Measurements from ENCODE around the gene CEP131. TPM values are rescaled to one million over a fixed set of nuclear protein-coding genes. Genes with fewer than 3 reads are reported as not detected.

Gene CEP131
- total and polyA plus RNA-seq, 2 of the 4 experiments (the other 2 are of a cell fraction): 4.8 to 9.6 TPM

- Histone ChIP-seq H3K36me3 (ENCODE audit: control insufficient read depth, insufficient read depth, low read length) (peaks cover 27% of the 10 kb centered on the region), H3K23ac (ENCODE audit: low read depth, low read length) (no peak overlapping the region), H2BK20ac (ENCODE audit: low read depth, low read length) (no peak overlapping the region), H3K4ac (ENCODE audit: low read depth, low read length) (no peak overlapping the region), H3K27me3 (ENCODE audit: control insufficient read depth, insufficient read depth, low read length) (no peaks in the 10 kb centered on the region), H2AK9ac (replicated peaks; ENCODE audit: low read depth, low read length, poor library complexity) (no peak overlapping the region), H2BK120ac (ENCODE audit: low read depth, low read length) (no peak overlapping the region), H3K4me3 (ENCODE audit: insufficient read depth, low read depth, low read length) (no peak overlapping the region), H3K9me3 (ENCODE audit: control insufficient read depth, insufficient read depth, low read length) (no peaks in the 10 kb centered on the region), H2AFZ (replicated peaks; ENCODE audit: low read length, poor library complexity) (no peak overlapping the region), H2BK15ac (ENCODE audit: low read depth, low read length) (no peak overlapping the region), H2AK5ac (ENCODE audit: low read depth, low read length) (no peak overlapping the region), H4K5ac (ENCODE audit: low read depth, low read length) (no peak overlapping the region), H3K27ac (ENCODE audit: insufficient read depth, low read length) (no peak overlapping the region), H4K20me1 (ENCODE audit: insufficient read depth, low read length) (peaks cover 22% of the 10 kb centered on the region), H4K91ac (ENCODE audit: insufficient read depth, low read depth, low read length) (no peak overlapping the region), H4K8ac (ENCODE audit: low read depth in 2 of 2, low read length in 2 of 2) (no peak overlapping the region), H3K4me2 (ENCODE audit: low read depth, low read length) (no peak overlapping the region), H3K56ac (ENCODE audit: extremely low read depth, insufficient read depth, low read length) (no peak overlapping the region), H3K9ac (ENCODE audit: low read depth, low read length) (no peak overlapping the region), H2BK5ac (ENCODE audit: low read depth, low read length, poor library complexity, severe bottlenecking) (no peak overlapping the region), H3K9me1 (ENCODE audit: insufficient read depth, low read length) (peaks cover 7% of the 10 kb centered on the region), H3K14ac (replicated peaks; ENCODE audit: low read depth, low read length) (no peak overlapping the region), H3K4me1 (ENCODE audit: control insufficient read depth, insufficient read depth, low read length) (peaks cover 12% of the 10 kb centered on the region), H3K18ac (ENCODE audit: low read depth, low read length) (no peak overlapping the region), H3K79me1 (ENCODE audit: low read depth in 1 of 2, low read length in 2 of 2) (peaks cover 9 to 21% of the 10 kb centered on the region in 2 experiments; a peak in 3 of 4 replicates)
- BruUV-seq (replicated peaks): no TSS peak
- WGBS, 2 experiments (ENCODE audit: extremely low coverage in 2 of 2, insufficient read length in 1 of 2): 75% methylated on average over 16 of the region's 29 CpGs; no CpG with 5 or more reads in 1 of the 2 experiments
- ChIA-PET POLR2A (ENCODE audit: unreplicated experiment) (no interaction called here), CTCF (no interaction called here)
- no peak for DNase-seq
- intact Hi-C loops (cut with micrococcal nuclease) (no loop called here), in situ Hi-C loops (cut with MboI; ENCODE audit: low sequenced_read_pairs) (no loop called here), dilution Hi-C loops (cut with HindIII; ENCODE audit: low sequenced_read_pairs, unreplicated experiment) (no loop called here)
- TF ChIP-seq, protein P1, sequence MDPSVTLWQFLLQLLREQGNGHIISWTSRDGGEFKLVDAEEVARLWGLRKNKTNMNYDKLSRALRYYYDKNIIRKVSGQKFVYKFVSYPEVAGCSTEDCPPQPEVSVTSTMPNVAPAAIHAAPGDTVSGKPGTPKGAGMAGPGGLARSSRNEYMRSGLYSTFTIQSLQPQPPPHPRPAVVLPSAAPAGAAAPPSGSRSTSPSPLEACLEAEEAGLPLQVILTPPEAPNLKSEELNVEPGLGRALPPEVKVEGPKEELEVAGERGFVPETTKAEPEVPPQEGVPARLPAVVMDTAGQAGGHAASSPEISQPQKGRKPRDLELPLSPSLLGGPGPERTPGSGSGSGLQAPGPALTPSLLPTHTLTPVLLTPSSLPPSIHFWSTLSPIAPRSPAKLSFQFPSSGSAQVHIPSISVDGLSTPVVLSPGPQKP (IDR thresholded peaks at IDR 0.05; ENCODE audit: borderline replicate concordance, low read depth, low read length): no peak
- TF ChIP-seq POLR2A (IDR thresholded peaks at IDR 0.05; ENCODE audit: low read depth, low read length): no peak
- TF ChIP-seq BHLHE40 (IDR thresholded peaks at IDR 0.05; ENCODE audit: low read depth, low read length): no peak
- TF ChIP-seq MXI1 (IDR thresholded peaks at IDR 0.05; ENCODE audit: borderline replicate concordance, low read depth, low read length): no peak
- TF ChIP-seq RFX5 (IDR thresholded peaks at IDR 0.05; ENCODE audit: low read depth, low read length): no peak
- TF ChIP-seq, protein P2, sequence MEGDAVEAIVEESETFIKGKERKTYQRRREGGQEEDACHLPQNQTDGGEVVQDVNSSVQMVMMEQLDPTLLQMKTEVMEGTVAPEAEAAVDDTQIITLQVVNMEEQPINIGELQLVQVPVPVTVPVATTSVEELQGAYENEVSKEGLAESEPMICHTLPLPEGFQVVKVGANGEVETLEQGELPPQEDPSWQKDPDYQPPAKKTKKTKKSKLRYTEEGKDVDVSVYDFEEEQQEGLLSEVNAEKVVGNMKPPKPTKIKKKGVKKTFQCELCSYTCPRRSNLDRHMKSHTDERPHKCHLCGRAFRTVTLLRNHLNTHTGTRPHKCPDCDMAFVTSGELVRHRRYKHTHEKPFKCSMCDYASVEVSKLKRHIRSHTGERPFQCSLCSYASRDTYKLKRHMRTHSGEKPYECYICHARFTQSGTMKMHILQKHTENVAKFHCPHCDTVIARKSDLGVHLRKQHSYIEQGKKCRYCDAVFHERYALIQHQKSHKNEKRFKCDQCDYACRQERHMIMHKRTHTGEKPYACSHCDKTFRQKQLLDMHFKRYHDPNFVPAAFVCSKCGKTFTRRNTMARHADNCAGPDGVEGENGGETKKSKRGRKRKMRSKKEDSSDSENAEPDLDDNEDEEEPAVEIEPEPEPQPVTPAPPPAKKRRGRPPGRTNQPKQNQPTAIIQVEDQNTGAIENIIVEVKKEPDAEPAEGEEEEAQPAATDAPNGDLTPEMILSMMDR (conservative IDR thresholded peaks at IDR 0.05; ENCODE audit: low read depth, low read length): no peak
- TF ChIP-seq RCOR1 (IDR thresholded peaks at IDR 0.05; ENCODE audit: insufficient replicate concordance, low read length): no peak
- no peak for ATAC-seq (ENCODE audit: low read depth)
Observed at GRCh38 chr17:81251709-81252301, 29.0 kb upstream of the CEP131 start.

All from IMR-90 (cell line).